Stimulated activated naive CD8-positive, alpha-beta T cell treated with anti-CD3 and anti-CD28 coated beads, Interleukin-15, amount 100 ng/mL, for 72 hours (primary cell): ENCODE data around the gene NKX2-3.

Experiments
- ATAC-seq: fragments of 150-1000 bp; cut with Tn5 transposase; 2 replicates; pipeline ENCODE4 v1.10.0; 2021; ENCODE audit warnings: mild to moderate bottlenecking, moderate library complexity
- DNase-seq, 2 donors: peaks; one replicate each; pipeline ENCODE4 v3.0.0; 2021 to 2022
- H3K27ac Mint-ChIP-seq, 2 donors: one replicate each; pipeline ENCODE4 v1.8.0; 2022; ENCODE audit warnings: mild to moderate bottlenecking in 2 of 2, mixed read lengths in 2 of 2, moderate library complexity in 2 of 2
- H3K27me3 Mint-ChIP-seq: one replicate; pipeline ENCODE4 v1.8.0; 2022; ENCODE audit warnings: mixed read lengths
- H3K4me1 Mint-ChIP-seq: one replicate; pipeline ENCODE4 v1.8.0; 2022; ENCODE audit warnings: mild to moderate bottlenecking, mixed read lengths
- H3K4me3 Mint-ChIP-seq, 2 donors: one replicate each; pipeline ENCODE4 v1.8.0; 2022; ENCODE audit warnings: mild to moderate bottlenecking in 2 of 2, mixed read lengths in 2 of 2, moderate library complexity in 1 of 2
- H3K9me3 Mint-ChIP-seq, 2 donors: one replicate each; pipeline ENCODE4 v1.8.0; 2022; ENCODE audit warnings: mixed read lengths in 2 of 2

Gene NKX2-3

GRCh38 chr10:99573790-99574189, 41.0 kb downstream of the NKX2-3 start:
- Mint-ChIP-seq H3K4me3 (no peak overlapping the region), H3K27me3 (peaks cover 16% of the 10 kb centered on the region), H3K27ac (no peak overlapping the region), H3K4me1 (no peaks in the 10 kb centered on the region), H3K9me3 (no peaks in the 10 kb centered on the region)
- no peak for DNase-seq
- ATAC-seq: no peak

GRCh38 chr10:99579971-99580370, 47.2 kb downstream of the NKX2-3 start:
- Mint-ChIP-seq H3K9me3 (no peaks in the 10 kb centered on the region), H3K27ac (no peak overlapping the region), H3K4me3 (no peak overlapping the region), H3K27me3 (peaks cover 7% of the 10 kb centered on the region), H3K4me1 (no peaks in the 10 kb centered on the region)
- DNase-seq (no peak), ATAC-seq (no peak)

DNA sequence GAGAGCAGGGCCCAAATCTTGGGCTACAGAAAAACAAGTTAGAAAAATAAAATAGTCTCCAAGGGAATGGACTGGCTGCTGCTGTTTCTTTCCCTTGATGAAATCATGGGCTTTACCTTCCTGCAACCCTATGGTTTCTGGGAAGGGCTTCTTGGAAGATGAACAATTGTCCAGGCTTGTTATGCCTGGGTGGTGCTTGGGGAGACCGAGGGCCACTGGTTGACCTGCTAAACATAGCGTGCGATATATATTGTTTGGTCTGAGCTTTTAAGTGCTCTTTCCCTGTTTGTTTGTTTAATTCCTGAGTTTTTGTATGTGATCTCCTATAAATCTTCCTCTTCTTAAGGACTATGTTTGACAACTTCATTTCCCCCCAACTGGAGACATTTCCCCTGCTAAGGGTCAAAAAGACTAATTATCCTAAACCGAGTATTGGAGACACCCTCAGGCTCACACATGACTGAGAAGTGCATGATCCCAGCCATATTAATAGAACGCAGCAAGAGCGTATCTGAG, 49.6 kb downstream of the NKX2-3 start:
- no peak for ATAC-seq
- Mint-ChIP-seq H3K4me1 (no peaks in the 10 kb centered on the region), H3K27me3 (peaks cover 14% of the 10 kb centered on the region), H3K9me3 (no peaks in the 10 kb centered on the region), H3K4me3 (no peak overlapping the region), H3K27ac (no peak overlapping the region)
- no peak for DNase-seq

DNA sequence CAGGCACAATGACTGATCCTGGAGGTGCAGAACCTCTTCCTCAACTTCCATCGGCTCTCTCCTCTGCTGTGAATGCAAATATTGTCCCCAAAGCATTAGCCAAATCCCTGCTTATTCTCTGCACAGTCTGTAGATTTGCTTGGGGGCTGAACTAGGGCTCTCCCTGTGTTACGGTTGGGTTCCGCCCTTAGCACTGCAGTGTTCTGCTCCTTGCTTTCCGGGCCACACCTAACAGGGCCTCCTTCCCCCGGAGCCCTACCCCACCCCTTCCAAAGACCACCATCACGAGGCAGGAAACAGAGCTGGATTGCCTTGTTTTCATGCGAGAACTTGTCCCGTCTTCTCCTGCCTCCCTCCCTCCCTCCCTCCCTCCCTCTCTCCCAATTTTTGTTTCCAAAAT, 50.9 kb downstream of the NKX2-3 start:
- Mint-ChIP-seq H3K4me3 (no peak overlapping the region), H3K4me1 (no peaks in the 10 kb centered on the region), H3K27ac (no peak overlapping the region), H3K27me3 (peaks cover 7% of the 10 kb centered on the region), H3K9me3 (no peaks in the 10 kb centered on the region)
- no peak for ATAC-seq
- no peak for DNase-seq
